GM12874 (cell line): ENCODE measurements around the gene LDB2.

ENCODE experiments used
- TF ChIP-seq, protein P1 (sequence below): IDR thresholded peaks from 2 replicates; pipeline ENCODE4 v1.5.1; 2011; ENCODE audit warnings: low read depth, mild to moderate bottlenecking, control low read depth, low read length, moderate library complexity; ENCODE audit not compliant: insufficient read depth

The LDB2 gene

DNA sequence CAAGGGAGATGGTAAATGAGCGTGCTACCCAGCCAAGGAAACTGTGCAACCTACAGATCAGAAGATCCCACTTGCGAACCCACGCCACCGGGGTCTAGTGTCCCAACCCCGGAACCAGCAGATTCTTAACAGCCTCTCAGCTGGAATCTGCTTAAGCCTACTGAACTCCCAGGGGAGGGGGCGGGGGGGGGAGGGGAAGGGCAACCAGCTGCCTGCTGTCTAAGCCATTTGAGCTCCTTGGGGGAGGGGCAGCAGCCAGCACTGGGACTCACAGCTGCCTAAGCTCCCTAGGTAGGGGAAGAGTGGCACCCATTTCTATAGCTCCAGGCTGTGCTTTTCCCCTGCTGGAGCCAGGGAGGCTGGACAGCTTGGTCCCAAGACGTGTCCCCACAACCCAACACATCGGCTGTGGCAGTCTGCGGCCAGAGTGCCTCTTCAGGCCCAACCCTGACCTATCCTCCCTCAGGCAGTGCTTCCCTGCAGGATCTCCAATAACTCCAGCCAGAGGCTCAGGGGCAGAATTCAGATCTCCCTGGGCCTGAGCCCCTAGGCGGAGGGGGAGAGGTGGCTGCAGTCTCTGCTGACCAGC is 289.2 kb downstream of the LDB2 start:
- TF ChIP-seq, protein P1, sequence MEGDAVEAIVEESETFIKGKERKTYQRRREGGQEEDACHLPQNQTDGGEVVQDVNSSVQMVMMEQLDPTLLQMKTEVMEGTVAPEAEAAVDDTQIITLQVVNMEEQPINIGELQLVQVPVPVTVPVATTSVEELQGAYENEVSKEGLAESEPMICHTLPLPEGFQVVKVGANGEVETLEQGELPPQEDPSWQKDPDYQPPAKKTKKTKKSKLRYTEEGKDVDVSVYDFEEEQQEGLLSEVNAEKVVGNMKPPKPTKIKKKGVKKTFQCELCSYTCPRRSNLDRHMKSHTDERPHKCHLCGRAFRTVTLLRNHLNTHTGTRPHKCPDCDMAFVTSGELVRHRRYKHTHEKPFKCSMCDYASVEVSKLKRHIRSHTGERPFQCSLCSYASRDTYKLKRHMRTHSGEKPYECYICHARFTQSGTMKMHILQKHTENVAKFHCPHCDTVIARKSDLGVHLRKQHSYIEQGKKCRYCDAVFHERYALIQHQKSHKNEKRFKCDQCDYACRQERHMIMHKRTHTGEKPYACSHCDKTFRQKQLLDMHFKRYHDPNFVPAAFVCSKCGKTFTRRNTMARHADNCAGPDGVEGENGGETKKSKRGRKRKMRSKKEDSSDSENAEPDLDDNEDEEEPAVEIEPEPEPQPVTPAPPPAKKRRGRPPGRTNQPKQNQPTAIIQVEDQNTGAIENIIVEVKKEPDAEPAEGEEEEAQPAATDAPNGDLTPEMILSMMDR: no peak

DNA sequence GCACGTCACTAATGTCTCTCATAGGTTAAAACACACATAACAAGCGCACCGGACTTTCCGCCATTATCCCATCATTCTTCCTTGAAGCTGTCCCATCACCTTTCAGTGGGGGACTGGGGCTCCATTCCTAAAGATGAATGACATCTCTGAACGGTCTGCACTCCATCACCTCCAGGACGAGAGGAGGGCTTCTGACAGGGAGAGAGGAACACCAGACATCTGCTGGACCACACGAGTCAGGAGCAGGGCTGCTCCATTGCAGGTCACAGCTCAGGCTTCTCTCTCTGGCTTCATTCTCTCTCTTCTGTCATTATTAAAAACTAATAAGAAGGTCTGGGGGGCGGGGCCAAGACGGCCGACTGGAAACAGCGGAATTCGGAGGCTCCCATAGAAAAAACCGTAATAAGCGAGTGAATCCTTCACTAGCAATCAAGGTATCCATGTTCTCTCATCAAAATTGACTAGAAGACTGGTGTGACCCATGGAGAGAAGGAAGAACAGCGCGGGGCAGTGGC is 289.8 kb downstream of the LDB2 start:
- TF ChIP-seq, protein P1: no peak

DNA sequence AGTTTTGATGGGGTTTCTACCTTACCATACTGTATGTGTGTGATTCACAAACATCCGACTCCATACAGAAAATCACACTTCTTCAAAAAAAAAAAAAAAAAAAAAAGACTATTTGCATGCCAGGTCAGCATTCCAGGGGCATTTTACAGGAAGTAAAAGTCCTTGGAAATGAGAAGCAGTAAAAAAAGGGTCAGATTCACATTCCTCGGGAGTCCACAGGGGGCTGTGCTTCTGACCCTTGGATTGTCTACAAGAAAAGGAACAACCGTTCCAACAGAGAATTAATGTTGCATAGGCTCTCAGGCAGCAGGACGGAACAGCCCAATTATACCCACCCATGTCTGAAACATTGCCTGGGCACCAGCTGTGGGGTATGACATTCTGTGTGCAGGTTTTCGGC is 290.3 kb downstream of the LDB2 start:
- TF ChIP-seq, protein P1: no peak

DNA sequence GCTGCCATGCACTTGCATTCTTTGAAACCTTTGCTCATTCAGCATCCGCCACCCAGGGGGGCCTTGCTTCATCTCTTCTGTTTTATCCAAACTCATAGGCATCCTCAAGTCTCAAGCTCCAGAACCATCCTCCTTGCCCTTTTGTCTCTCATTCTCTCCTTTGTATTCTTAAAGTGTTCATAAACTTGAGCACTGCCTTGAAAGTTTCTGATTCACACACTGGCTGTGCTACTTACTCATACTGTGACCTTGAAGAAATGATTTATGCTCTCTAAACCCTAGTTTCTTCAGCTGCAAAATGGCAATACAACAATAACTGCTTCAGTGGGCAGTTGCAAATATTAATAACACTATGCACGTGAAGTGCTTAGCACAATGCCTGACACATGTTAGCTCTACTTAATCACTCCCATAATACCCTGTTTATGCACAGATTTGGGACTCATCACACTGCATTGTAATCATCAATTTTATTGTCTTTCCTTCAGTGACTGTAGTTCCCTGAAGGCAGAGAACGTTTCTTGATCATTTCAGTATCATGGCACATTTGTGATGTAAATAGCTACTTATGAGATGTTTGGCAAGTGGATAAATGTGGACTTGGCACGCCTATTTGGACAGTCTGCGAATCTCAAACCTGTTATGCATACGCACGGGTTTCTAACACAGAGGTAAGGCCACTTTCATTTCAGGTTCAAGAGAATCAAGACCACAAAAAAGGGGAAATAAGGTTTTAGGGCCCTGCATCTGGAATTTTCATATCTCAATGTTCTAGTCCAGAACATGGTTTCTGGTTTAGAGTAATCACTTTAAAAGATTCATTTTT is 291.0 kb downstream of the LDB2 start:
- TF ChIP-seq, protein P1: no peak

DNA sequence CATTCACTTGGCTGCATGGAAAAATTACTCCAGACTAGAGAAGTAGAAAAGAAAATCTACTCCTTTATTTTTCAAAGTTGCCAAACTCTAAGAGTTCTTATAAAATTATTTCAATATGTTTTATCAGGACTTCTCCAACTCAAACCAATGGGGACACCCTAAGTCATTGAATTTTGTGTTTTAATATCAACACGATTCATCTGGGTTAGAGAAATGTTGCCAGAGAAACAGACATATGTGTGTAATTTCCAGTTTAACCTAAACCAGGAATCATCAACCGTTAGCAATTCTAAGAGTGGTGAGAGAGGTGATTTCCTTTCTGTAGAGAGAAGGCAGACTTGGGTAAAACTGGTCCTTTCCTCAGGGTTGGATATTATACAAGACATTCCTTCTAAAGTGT is 291.8 kb downstream of the LDB2 start:
- TF ChIP-seq, protein P1: no peak

DNA sequence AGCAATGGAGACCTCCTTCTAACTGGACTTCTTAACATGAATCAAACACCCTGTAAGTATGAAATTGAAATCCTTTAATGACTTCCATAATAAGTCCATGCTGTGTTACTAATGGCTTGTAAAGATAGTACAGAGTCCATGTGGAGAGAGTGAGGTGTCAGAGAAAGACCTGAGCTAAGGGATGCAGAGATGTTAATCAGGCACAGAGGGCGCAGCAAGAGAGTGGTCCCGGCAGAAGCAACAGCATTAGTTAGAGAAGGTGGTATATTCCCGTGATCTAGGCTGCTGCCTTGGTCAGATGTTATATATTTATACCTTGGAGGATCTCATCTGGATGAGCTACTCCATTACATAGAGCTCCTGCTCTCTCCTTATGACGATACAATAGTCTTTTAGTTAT is 295.3 kb downstream of the LDB2 start:
- TF ChIP-seq, protein P1: no peak

DNA sequence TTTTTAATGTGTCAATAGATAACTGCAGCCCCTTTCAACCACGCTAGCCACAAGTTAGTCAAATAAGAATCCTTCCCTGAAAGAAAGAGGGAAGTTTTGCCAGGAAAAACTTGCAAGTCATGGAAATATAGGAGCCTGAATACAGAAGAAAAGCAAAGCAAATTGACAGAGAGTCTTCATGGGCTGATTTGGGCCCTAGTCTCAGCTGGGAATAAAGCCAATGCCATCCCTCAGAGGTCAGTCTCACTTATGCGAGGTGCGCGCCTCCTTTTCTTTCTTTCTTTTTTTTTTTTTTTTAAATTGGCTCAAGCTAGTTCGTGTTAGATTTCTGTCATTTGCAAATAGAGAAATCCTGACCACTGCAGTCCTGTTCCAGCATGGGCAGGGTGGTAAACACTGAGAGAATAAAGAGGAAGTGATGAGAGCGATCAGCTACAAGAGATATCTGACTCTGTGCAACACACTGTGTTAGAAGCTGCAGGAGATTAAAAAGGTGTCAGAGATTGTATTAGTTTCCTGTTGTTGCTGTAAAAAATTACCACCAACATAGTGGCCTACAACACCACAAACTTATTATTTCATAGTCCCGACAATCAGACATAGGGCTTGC is 299.7 kb downstream of the LDB2 start:
- TF ChIP-seq, protein P1: no peak
